Memory B cell (primary cell): ENCODE data around the gene USP32.

ENCODE experiments used
- ATAC-seq: fragments of 150-1000 bp; cut with Tn5 transposase; 2 replicates; pipeline ENCODE4 v1.10.0; 2021; ENCODE audit warnings: low read depth, mild to moderate bottlenecking, moderate library complexity
- DNase-seq, 2 donors: peaks; one replicate each; pipeline ENCODE4 v3.0.0; 2022; ENCODE audit warnings: low spot score in 2 of 2
- H3K27ac Mint-ChIP-seq: one replicate; pipeline ENCODE4 v1.8.0; 2022; ENCODE audit warnings: mild to moderate bottlenecking, moderate library complexity, mixed read lengths
- H3K27me3 Mint-ChIP-seq: one replicate; pipeline ENCODE4 v1.8.0; 2022; ENCODE audit warnings: mixed read lengths
- H3K36me3 Mint-ChIP-seq: one replicate; pipeline ENCODE4 v1.8.0; 2022; ENCODE audit warnings: mild to moderate bottlenecking, mixed read lengths
- H3K4me1 Mint-ChIP-seq: one replicate; pipeline ENCODE4 v1.8.0; 2022; ENCODE audit warnings: mixed read lengths
- H3K4me3 Mint-ChIP-seq: one replicate; pipeline ENCODE4 v1.8.0; 2022; ENCODE audit warnings: mild to moderate bottlenecking, moderate library complexity, mixed read lengths
- H3K9me3 Mint-ChIP-seq: one replicate; pipeline ENCODE4 v1.8.0; 2022; ENCODE audit warnings: mixed read lengths

The USP32 gene

DNA sequence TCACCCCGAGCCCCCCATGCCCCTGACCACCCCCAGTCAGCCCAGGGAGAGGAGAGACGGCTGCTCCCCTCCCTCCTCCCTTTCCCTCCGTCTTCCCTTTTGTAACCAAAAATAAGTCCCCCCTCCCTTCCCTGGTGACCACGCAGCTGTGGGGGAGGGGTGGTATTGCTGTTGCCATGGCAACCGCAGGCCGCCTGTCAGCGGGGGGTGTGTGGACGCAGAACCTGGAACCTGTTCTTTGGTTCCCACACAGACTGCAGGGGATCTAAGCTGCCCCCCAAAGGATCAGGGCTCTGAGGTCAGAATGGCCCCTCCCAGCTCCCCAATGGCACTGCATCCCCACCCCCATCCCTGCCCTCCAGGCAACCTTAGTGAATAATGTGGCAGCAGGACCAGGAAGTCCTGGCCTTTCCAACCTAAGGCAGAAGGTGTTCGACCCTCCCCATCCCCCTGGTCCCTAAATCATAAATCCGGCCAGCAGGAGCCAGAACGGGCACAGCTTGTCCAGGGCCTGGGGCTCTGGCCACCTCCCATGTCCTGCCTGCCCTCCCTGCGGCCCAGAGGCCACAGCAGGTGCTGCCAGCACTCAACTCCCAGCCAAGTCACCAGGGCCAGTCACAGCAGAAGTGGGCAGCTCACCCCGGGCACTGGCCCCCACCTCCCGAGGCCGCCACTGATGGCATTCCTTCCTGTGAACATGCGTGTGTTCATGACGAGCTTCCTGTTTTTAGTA, 230.2 kb downstream of the USP32 start:
- Mint-ChIP-seq H3K27ac (no peak overlapping the region), H3K27me3 (peaks cover 25% of the 10 kb centered on the region), H3K4me3 (no peak overlapping the region), H3K4me1 (peaks cover 9% of the 10 kb centered on the region), H3K9me3 (no peaks in the 10 kb centered on the region), H3K36me3 (no peaks in the 10 kb centered on the region)
- no peak for DNase-seq
- no peak for ATAC-seq

DNA sequence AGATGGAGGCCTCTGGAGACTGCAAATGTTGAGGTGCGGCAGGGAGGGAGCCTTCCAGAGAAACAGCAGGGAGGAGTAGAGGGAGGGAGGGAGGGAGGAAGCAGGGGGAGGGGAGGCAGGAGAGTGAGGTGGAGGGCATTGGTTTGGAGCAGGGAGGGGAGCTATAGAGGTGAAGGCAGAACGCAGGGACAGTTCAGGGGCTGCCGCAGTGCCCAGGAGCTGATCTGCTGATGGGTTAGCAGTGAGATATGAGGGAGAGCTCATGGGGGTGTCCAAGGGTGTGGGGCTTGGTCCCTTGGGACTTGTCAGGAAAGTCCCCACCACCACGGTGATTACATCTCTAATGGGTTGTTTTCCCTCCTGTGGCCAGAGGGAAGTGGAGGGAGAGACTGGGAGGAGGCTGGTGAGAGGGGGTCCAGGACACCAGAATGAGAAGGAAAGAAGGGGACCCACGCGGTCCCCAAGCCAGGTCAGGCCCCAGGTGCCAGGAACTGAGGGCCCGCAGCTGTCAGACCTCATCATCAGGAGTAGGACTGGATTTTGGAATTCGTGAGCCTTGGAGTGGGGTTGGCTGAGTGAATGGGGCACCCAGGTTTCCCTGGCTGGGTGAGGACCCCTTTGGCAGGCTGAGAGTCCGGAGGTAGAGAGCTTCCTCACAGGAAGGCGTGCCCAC, 231.0 kb downstream of the USP32 start:
- Mint-ChIP-seq H3K36me3 (no peaks in the 10 kb centered on the region), H3K9me3 (no peaks in the 10 kb centered on the region), H3K27me3 (peaks cover 32% of the 10 kb centered on the region), H3K27ac (peak overlapping the region; percentile 26), H3K4me3 (no peak overlapping the region), H3K4me1 (peaks cover 9% of the 10 kb centered on the region)
- DNase-seq, result no peak
- peak; percentile 46 for ATAC-seq

DNA sequence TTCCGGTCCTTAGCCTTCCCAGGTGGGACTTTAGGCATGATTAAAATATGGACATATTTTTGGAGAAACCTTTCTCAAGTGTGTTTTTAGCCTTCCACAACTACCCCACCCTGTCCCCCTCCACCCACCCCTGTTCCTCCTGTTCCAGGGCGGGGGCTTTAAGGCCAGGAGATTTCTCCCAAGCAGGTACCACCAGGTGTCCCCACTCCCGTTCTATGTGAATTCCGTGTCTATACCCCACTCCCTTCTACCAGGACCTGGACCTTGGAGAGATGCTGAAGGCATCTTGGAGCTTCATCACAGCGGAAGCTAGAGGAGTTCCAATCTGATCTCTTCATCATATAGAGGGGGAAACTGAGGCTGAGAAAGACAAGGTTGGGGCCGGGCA, 232.5 kb downstream of the USP32 start:
- Mint-ChIP-seq H3K4me1 (peaks cover 9% of the 10 kb centered on the region), H3K27ac (no peak overlapping the region), H3K4me3 (no peak overlapping the region), H3K36me3 (no peaks in the 10 kb centered on the region), H3K27me3 (peaks cover 36% of the 10 kb centered on the region), H3K9me3 (no peaks in the 10 kb centered on the region)
- ATAC-seq, result no peak
- no peak for DNase-seq

DNA sequence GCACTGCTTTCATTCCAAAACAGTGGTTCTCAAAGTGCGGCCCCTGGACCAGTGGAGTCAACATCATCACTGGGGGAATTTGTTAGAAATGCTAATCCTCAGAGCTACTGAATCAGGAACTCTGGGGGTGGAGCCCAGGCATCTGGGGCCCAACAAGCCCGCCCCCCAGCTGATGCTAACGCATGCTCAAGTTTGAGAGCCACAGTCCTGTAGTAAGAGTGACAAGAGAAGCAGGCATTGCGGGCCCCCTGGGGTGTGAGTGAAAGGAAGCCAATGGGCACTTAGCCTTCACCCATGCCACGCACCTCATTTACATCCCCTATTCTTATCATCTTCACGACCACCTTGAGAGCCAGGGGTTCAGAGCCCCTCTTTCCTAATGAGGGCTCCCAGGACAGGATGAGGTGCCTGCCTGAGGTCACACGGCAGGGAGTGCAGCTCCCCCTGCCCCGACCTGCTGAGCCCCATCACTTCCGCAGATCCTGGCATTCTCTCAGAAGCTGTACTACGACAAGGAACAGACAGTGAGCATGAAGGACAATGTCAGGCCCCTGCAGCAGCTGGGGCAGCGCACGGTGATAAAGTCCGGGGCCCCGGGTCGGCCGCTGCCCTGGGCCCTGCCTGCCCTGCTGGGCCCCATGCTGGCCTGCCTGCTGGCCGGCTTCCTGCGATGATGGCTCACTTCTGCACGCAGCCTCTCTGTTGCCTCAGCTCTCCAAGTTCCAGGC, 233.0 kb downstream of the USP32 start:
- ATAC-seq, result no peak
- Mint-ChIP-seq H3K27ac (no peak overlapping the region), H3K9me3 (no peaks in the 10 kb centered on the region), H3K27me3 (peaks cover 33% of the 10 kb centered on the region), H3K4me3 (no peak overlapping the region), H3K4me1 (peaks cover 6% of the 10 kb centered on the region), H3K36me3 (no peaks in the 10 kb centered on the region)
- DNase-seq, result no peak

DNA sequence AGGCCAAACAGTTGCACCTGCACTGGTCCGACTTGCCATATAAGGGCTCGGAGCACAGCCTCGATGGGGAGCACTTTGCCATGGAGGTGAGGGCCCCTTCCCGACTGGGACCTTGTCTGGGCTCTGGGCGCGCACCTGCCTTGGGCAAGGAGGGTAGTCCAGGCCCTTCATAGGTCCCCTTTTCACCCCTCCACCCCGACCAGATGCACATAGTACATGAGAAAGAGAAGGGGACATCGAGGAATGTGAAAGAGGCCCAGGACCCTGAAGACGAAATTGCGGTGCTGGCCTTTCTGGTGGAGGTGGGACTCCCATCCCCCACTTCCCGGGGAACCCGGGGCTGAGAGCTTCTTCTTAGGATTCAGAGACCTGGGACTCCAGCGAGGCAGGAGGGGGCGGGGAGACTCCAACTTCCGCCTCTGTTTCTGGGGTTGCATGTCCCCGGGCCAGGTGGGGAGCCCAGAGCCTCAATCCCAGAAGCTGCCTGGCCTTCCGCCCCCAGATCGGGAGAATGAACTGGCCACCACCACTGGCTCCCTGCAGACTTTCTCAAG, 234.4 kb downstream of the USP32 start:
- Mint-ChIP-seq H3K4me3 (no peak overlapping the region), H3K27ac (no peak overlapping the region), H3K9me3 (no peaks in the 10 kb centered on the region), H3K36me3 (no peaks in the 10 kb centered on the region), H3K4me1 (peaks cover 6% of the 10 kb centered on the region), H3K27me3 (peaks cover 35% of the 10 kb centered on the region)
- ATAC-seq, result no peak
- DNase-seq, result no peak

DNA sequence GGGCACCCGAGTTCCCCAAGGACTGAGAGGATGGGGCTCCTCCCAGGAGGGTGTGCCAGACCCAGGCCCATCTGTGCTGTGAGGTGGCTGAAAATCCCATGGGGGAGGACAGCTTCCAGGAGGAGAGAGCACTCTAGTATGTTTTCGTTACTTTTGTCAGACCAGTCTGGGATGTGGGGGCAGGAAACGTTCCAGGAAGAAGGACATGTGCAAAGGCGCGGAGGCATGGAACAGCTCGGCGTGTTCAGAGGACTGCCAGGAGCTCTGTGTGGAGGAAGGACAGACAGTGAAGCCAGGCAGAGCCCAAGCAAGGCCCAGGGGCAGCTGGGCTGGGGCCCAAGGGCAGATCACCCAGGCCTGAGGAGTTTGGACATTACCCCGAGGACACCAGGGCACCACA, 235.2 kb downstream of the USP32 start:
- no peak overlapping the region for H3K4me3 Mint-ChIP-seq
- ATAC-seq, result no peak
- no peak overlapping the region for H3K27ac Mint-ChIP-seq
- no peak for DNase-seq
- H3K4me1 Mint-ChIP-seq, result peaks cover 6% of the 10 kb centered on the region
- H3K9me3 Mint-ChIP-seq, result no peaks in the 10 kb centered on the region
- peaks cover 33% of the 10 kb centered on the region for H3K27me3 Mint-ChIP-seq
- no peaks in the 10 kb centered on the region for H3K36me3 Mint-ChIP-seq

DNA sequence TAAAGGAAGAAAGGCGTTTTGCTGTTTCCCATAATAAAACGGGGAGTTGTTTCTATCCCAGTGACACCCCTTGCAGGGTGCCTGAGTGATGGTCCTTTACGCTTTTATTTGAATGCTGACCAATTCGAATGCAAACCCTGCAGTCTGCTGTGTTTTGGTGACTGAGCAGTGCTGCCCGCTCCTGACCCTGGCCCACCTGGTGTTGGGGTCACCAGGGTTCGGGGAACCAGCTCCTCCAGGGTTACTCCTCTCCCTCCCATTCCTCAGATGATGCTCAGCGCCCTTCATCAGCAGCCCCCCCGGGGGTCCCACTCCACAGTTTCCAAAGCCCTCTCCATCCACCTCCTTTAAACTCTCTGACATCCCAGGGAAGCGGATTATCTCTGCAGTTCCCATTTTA, 236.1 kb downstream of the USP32 start:
- no peak for DNase-seq

DNA sequence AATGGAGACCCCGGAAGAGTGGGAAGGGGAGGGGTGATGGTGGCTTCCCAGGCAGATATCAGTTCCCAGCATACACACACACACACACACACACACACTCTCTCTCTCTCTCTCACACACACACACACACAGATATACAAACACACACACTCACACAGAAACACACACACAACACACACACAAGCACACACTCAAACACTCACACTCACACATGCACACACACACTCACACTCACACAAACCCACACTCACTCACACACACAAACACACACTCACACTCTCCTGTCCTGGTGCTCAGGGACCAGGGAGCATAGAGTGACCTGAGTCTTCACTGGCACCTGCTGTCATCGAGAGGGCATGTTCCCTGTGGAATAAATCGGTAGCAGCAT, 236.5 kb downstream of the USP32 start:
- Mint-ChIP-seq H3K36me3 (no peaks in the 10 kb centered on the region), H3K27me3 (peaks cover 31% of the 10 kb centered on the region), H3K27ac (no peak overlapping the region), H3K9me3 (no peaks in the 10 kb centered on the region), H3K4me1 (peaks cover 10% of the 10 kb centered on the region), H3K4me3 (no peak overlapping the region)
- DNase-seq (no peak), ATAC-seq (no peak)

More for the DNA sequence above, 236.1 kb downstream of the USP32 start:
- no peak for ATAC-seq
- Mint-ChIP-seq H3K27ac (no peak overlapping the region), H3K36me3 (no peaks in the 10 kb centered on the region), H3K27me3 (peaks cover 30% of the 10 kb centered on the region), H3K4me1 (peaks cover 11% of the 10 kb centered on the region), H3K9me3 (no peaks in the 10 kb centered on the region), H3K4me3 (no peak overlapping the region)

DNA sequence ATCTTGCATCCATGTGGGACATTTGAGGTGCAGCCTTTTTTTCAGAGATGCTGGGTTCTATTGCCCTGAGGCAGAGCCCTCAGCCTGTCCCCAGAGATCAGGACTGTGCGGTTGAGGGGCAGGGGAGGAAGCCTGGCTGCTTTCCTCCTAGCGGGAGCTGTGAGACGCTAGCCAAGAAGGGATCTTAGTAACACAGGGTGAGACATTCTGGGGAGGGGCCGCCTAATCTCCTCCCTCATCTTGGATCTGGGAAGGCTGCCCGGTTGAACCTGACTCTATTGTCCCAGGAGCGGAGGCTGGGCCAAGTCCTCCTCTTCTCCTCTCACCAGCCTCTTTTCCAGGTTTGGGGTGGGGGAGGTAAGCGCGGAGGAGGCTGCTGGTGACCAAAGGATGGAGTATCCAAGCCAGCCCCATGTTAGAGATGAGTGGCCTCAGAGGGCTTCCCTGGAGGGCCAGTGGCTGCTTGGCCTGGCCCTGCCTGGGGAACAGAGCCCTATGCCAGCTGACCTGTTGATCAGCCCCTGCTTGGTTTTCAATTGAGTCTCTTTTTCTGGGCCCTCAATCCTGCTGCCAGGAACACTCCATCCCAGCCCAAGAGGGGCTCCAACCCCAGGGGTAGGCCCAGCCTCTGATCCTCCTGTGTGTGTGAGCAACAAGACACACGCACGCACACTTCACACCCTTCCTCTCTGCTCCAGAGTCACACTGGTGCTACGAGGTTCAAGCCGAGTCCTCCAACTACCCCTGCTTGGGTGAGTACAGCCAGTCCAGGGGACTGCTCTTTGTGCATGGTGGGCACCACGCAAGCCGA, 237.1 kb downstream of the USP32 start:
- Mint-ChIP-seq H3K27me3 (peaks cover 26% of the 10 kb centered on the region), H3K9me3 (no peaks in the 10 kb centered on the region), H3K4me1 (peaks cover 10% of the 10 kb centered on the region), H3K27ac (no peak overlapping the region), H3K4me3 (no peak overlapping the region), H3K36me3 (no peaks in the 10 kb centered on the region)
- DNase-seq (no peak), ATAC-seq (no peak)

DNA sequence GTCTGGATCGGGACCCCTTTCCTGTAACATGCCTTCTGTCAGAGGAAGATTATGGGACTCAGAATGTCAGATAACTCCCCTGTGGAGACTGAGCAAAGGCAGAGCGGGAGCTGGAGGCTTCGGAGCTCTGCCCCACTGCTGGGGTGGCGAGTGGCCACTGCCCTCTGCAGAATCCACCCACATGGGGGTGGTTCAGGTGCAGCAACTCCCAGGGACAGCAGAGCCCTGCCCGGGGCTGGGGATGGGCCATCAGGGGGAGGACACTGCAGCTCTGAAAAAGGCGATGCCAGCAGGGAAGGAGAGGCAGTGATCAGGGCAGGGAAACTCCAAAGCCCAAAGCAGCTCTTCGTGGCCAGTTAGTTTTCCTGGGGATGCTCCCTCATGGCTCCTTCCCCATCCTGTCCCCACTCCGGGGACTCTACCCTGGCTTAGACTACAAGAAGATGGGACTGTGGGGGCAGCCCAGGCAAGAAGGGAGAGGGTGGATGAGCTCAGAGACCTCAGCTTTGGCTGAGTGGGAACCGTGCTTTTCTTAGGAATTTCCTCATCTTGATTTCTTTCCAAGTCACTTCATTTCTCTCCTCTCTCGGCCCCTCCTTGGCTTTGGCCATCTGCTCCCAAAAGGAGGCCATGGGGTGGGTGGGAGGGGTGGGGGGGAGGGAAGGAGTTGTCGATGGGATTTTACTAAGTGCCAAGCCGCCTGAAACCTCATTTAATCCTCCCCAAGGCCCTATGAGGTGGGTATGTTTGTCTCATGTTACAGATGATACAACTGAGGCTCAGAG, 238.1 kb downstream of the USP32 start:
- H3K4me1 Mint-ChIP-seq, result peaks cover 16% of the 10 kb centered on the region
- no peak overlapping the region for H3K27ac Mint-ChIP-seq
- no peaks in the 10 kb centered on the region for H3K36me3 Mint-ChIP-seq
- DNase-seq (no peak), ATAC-seq (no peak)
- no peak overlapping the region for H3K4me3 Mint-ChIP-seq
- H3K27me3 Mint-ChIP-seq, result peaks cover 29% of the 10 kb centered on the region
- no peaks in the 10 kb centered on the region for H3K9me3 Mint-ChIP-seq

DNA sequence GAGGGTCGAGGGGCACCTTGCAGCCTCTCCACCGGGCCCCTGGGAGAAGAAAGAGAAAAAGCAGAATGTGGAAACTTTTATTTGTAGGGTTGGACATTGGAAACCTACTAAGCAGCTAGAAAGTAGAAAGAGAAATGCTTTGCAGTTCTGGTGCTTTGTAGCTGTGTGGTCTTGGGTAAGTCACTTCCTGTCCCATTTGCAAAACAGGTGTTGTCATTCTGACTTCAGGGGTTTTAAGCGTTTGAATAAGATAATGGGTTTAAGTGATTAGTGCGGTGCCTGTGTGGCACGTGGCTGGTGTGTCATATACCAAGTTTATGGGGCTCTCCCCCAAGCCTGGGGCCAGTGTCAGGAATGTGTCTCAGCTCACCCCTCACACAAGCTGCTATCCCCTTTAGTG, 240.6 kb downstream of the USP32 start:
- Mint-ChIP-seq H3K9me3 (no peaks in the 10 kb centered on the region), H3K27me3 (peaks cover 32% of the 10 kb centered on the region), H3K27ac (no peak overlapping the region), H3K36me3 (no peaks in the 10 kb centered on the region), H3K4me1 (peaks cover 16% of the 10 kb centered on the region), H3K4me3 (peak overlapping the region; percentile 59)
- DNase-seq, result no peak
- ATAC-seq, result peak; percentile 86

DNA sequence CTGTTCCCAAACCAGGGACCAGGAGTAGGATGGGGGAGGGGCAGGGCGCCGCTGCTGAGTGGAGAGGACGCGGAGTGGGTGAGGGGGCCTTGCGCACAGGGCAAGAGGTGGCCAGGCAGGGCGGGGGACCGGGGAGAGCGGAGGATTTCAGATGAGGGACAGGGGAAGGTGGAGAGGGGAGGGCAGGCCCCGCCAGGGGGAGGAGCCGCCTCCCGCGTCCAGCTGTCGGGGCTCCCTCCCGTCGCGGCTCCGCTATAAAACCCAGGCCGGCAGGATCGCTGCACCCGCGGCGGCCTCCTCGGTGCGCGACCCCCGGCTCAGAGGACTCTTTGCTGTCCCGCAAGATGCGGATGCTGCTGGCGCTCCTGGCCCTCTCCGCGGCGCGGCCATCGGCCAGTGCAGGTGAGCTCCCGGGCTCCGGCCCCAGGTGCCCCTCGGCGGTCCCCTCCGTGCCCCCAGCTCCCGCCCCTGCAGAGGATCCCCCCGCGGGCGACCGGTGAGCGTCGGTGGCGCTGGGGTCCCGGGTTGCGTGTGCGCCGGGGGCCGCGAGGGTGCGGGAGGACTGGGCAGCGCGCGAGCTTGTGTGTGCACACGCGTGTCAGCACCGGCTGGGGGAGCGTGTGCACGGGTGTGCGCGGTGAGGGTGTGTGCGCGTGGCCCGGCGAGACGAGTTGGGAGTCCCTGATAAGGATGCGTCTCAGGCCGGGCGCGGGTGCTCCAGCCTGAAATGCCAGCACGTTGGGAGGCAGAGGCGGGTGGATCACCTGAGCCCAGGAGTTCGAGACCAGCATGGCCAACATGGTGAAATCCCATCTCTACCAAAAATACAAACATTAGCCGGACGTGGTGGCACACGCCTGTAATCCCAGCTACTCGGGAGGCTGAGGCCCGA, 242.0 kb downstream of the USP32 start, which contains the start of gene CA4:
Gene CA4, plus strand, starts transcription at position 283 of the 892 bp plus-strand sequence. Its CDS starts 62 bp downstream, at position 345.
- H3K36me3 Mint-ChIP-seq, result no peaks in the 10 kb centered on the region
- H3K4me3 Mint-ChIP-seq, result peak within 1 kb of the TSS; percentile 59
- ATAC-seq (no peak), DNase-seq (no peak)
- peaks cover 14% of the 10 kb centered on the region for H3K4me1 Mint-ChIP-seq
- no peak within 1 kb of the TSS for H3K27ac Mint-ChIP-seq
- H3K9me3 Mint-ChIP-seq, result no peaks in the 10 kb centered on the region
- H3K27me3 Mint-ChIP-seq, result peaks cover 30% of the 10 kb centered on the region
